H1 (cell line): ENCODE data around the gene HOXD12. TPM values are rescaled to one million over a fixed set of nuclear protein-coding genes. Genes with fewer than 3 reads are reported as not detected.

Source experiments
- polyA plus RNA-seq, 7 experiments: library from polyadenylated mRNA; depleted of rRNA in 3 of 7; stranded (reverse) in 5 of 7; unstranded in 2 of 7; fragments of >200 nt in 5 of 7; fragments of 200-250 nt in 2 of 7; gene quantifications; 1 replicate in 5 of 7; 2 replicates in 1 of 7; 4 replicates in 1 of 7; pipeline versions ENCODE4 v1.2.1 to v1.2.3, GENCODE V29; 2011 to 2013; ENCODE audit warnings: missing spikeins in 2 of 7, mixed read lengths in 2 of 7
- total RNA-seq: library from RNA; stranded (reverse); fragmentation: NEBNext Ultra II Directional; extraction: Animal tissue kit (Norgen Biotek cat#: 25700); gene quantifications from 2 replicates; pipeline ENCODE4 v1.2.1, GENCODE V29; 2021
- TF ChIP-seq, protein P1 (sequence below): IDR thresholded peaks from 2 replicates; pipeline ENCODE4 v1.6.1; 2012; ENCODE audit warnings: low read length, inconsistent platforms

The HOXD12 gene
- total and polyA plus RNA-seq, 2 of the 8 experiments (the other 6 are each of a cell fraction or from before 2014, with no cell fraction given), result not detected

DNA sequence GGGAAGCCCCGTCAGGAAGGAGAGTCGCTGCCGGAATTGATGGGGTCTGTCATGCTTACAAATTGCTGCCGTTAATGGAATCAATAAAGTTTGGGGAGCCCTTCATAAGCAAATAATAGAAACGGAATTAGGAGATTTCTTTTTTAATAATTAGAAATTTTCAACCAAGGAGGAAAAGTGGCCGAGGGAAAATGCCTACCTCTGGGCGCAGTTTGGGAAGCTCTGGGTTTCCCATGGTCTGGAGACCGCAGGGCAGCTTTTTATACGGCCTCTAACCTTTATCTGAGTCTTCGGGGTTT, 17.1 kb upstream of the HOXD12 start (continued):
- TF ChIP-seq, protein P1, sequence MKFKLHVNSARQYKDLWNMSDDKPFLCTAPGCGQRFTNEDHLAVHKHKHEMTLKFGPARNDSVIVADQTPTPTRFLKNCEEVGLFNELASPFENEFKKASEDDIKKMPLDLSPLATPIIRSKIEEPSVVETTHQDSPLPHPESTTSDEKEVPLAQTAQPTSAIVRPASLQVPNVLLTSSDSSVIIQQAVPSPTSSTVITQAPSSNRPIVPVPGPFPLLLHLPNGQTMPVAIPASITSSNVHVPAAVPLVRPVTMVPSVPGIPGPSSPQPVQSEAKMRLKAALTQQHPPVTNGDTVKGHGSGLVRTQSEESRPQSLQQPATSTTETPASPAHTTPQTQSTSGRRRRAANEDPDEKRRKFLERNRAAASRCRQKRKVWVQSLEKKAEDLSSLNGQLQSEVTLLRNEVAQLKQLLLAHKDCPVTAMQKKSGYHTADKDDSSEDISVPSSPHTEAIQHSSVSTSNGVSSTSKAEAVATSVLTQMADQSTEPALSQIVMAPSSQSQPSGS, result no peak
